Mononuclear cell (primary cell): Measurements from ENCODE around the gene MAT1A. TPM values are rescaled to one million over a fixed set of nuclear protein-coding genes. Genes with fewer than 3 reads are reported as not detected.

Experiments used
- H3K27me3 ChIP-seq: 2 replicates; pipeline ENCODE4 v1.6.0; 2011; ENCODE audit warnings: low read length, control low read depth; ENCODE audit not compliant: insufficient read depth
- H3K4me1 ChIP-seq: 2 replicates; pipeline ENCODE4 v1.5.1; 2011; ENCODE audit warnings: mild to moderate bottlenecking, low read length, control low read depth; ENCODE audit not compliant: insufficient read depth
- H3K4me3 ChIP-seq: 2 replicates; pipeline ENCODE4 v1.5.1; 2011; ENCODE audit warnings: mild to moderate bottlenecking, low read length, moderate library complexity
- H3K9me3 ChIP-seq: 2 replicates; pipeline ENCODE4 v1.5.1; 2011; ENCODE audit warnings: low read depth, mild to moderate bottlenecking, control low read depth, low read length
- total RNA-seq: library from RNA; depleted of rRNA; stranded (reverse); fragments of >200 nt; gene quantifications from one replicate; pipeline ENCODE4 v1.2.3, GENCODE V29; 2012

MAT1A gene
- total RNA-seq, 1 donor = not detected

DNA sequence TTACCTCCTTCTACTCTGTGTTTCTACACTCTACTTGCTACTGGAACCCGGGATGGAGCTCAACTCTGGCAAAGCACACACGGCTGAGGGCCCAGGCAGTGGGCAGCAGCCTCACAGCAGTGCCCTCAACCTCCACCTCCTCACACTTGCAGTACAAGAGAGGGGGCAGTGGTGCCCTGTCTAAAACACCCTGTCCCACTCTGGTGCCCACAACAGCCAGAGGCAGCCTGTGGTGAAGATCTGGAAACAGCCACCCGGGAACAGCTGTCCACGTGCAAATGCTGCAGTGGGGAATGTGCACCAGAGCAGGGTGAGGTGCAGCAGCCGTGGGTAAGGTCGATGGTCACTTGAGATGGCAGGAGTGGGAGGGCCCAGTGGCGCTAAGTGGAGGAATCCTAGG is 13.7 kb downstream of the MAT1A start:
- no peaks in the 10 kb centered on the region for H3K27me3 ChIP-seq
- no peaks in the 10 kb centered on the region for H3K9me3 ChIP-seq
- H3K4me3 ChIP-seq = no peak overlapping the region
- no peaks in the 10 kb centered on the region for H3K4me1 ChIP-seq

DNA sequence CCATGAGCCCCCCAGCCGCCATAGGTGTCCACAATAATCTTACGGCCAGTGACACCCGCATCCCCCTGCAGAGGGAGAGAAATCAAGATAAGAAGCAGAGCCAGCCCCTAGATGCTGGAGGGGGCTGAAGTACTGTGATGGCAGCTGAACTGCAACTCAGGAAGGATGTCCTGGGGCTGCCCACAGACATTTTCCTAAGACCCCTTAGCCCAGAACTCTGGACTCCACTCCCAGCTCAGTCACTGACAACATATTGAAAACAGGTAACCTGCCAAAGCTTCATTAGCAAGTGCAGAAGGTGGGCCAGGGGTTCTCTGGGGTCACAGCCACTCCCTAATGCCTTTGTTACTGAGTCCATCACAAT is 14.3 kb downstream of the MAT1A start:
- Histone ChIP-seq H3K4me1 (no peaks in the 10 kb centered on the region), H3K9me3 (no peaks in the 10 kb centered on the region), H3K4me3 (no peak overlapping the region), H3K27me3 (no peaks in the 10 kb centered on the region)

DNA sequence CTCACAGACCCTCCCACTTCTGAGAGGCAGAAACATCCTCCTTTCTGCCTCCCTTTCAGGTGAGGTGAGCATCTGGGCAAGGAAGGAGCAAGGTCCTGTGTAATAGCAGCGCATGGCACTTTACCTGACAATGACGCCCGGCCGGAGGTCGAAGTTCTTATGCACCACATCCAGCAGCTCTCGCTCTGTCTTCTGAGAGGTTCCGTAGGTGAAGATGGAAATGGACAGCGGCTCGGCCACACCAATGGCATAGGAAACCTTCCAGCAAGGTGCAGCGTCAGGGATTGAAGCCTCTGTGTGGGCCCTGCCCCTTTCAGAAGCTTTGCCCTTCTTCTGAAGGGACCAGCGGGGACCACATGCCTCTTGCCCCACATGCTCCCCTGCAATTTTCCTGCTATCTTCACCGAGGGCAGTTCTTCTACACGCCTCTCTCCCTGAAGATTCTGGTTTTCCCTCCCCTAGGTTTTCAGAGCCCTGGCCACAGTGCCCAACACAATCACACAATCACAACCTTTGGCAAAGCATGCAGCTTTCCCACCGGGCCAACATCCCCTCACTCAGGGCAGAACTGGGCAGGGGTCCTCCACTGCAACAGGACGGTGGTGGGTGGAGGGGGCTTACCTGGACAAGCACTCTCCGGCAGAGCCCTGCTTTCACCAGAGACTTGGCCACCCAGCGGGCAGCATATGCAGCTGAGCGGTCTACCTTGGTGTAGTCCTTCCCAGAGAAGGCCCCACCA is 14.9 kb downstream of the MAT1A start:
- H3K27me3 ChIP-seq = no peaks in the 10 kb centered on the region
- H3K9me3 ChIP-seq = no peaks in the 10 kb centered on the region
- H3K4me3 ChIP-seq = no peak overlapping the region
- H3K4me1 ChIP-seq = no peaks in the 10 kb centered on the region

DNA sequence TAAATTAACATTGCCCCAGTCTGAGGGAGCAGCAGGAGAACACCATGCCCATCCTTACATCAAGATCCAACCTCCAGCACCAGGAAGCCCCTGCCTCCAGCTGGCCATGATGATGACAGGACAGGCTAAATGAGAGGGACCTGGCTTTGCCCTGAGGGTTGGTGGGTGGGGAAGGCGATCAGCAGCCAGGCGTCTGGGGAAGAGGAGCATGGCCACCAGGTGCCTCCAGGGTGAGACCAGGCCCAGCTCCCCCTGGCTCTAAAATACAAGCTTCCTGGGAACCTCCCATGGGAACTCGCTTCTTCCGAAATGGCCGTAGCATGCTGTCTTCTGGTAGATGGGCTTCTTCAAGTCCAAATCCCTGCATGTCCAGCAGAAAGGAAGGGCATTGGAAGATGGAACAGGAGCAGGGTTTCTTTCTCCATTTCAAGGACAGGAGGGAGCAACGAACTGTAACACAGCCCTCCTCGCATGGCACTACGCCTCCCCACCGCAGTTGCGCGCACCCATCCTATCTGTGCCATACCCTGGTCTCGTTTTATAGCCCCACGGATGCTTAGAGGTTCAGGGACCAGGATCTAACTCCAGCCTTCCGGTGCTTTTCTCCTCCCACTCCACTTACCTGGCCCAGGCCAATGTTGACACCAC is 15.8 kb downstream of the MAT1A start:
- Histone ChIP-seq H3K27me3 (no peaks in the 10 kb centered on the region), H3K4me3 (no peak overlapping the region), H3K9me3 (no peaks in the 10 kb centered on the region), H3K4me1 (no peaks in the 10 kb centered on the region)

DNA sequence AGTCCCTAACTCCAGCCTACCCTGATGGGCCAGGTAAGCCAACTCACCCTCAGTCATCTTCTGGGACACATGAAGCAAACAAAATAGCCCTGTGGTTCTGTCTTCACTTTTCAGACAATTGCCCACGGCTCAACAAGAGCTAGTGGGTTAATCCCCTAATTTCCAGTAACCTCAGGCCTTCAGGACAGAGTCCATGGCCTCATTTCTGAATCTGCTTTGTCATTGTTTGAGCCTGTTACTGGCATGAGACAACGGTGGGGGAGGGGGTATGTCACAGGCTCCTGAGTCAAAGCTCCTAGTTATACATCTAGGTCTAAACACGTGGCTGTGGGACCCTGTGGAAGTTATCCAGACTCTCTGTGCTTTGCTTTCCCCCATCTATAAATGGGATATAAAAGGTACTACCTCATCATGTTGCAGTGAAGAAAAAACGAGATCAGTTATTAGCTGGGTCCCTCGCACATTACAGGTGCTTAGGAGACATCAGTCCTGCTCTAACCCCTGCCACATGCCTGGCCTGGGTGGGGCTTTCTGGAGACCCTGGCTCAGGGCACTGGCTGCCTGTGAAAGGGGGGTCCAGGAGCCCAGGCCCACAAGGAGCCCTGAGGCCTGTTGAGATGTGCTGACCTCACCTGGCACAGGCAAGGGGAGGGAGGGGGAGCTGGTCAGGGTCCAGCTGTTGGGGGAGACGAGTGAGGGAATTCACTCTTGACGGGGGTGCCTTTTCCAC is 16.5 kb downstream of the MAT1A start:
- no peaks in the 10 kb centered on the region for H3K27me3 ChIP-seq

DNA sequence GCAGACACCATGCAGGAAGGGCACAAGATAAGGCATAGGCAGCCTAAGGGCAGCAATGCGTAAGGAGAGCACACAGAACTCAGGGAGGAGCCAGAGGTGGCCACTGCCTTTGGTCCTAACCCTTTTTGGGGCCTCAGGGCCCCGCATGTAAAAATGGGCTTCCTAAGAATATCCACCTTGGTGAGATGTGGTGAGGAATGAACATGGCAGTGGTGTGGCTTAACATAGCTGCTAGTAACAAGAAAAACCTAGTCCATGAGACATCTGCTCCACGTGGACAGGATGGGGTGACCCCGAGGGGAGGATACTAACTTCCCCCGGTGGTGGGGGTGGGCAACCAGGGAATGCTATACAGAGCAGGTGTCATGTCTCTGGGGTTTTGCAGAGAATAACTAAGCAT is 18.0 kb downstream of the MAT1A start:
- Histone ChIP-seq H3K27me3 (no peaks in the 10 kb centered on the region), H3K9me3 (no peaks in the 10 kb centered on the region), H3K4me3 (no peak overlapping the region), H3K4me1 (no peaks in the 10 kb centered on the region)

More for the DNA sequence above, 16.5 kb downstream of the MAT1A start:
- no peaks in the 10 kb centered on the region for H3K4me1 ChIP-seq
- no peaks in the 10 kb centered on the region for H3K9me3 ChIP-seq
- no peak overlapping the region for H3K4me3 ChIP-seq

DNA sequence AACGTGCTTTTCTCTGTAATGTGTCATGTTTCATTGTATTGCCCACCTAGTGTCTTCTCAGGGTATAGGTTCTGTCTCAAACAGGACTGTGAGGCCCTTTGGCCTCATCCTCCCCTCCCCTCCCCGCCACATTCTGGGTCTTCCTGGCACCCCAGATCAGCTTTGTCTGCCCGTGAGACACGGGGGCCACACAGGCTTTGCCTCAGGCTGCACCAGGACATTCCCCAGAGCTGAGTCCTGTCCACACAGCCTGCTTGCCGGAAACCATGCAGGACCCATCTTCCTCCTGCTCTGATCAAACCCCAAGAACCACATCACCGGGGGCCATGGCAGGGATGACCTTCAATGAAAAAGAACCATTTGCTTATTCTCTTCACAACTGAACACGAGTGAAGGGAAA is 18.6 kb downstream of the MAT1A start:
- Histone ChIP-seq H3K4me3 (no peak overlapping the region), H3K4me1 (no peaks in the 10 kb centered on the region), H3K9me3 (no peaks in the 10 kb centered on the region), H3K27me3 (no peaks in the 10 kb centered on the region)

DNA sequence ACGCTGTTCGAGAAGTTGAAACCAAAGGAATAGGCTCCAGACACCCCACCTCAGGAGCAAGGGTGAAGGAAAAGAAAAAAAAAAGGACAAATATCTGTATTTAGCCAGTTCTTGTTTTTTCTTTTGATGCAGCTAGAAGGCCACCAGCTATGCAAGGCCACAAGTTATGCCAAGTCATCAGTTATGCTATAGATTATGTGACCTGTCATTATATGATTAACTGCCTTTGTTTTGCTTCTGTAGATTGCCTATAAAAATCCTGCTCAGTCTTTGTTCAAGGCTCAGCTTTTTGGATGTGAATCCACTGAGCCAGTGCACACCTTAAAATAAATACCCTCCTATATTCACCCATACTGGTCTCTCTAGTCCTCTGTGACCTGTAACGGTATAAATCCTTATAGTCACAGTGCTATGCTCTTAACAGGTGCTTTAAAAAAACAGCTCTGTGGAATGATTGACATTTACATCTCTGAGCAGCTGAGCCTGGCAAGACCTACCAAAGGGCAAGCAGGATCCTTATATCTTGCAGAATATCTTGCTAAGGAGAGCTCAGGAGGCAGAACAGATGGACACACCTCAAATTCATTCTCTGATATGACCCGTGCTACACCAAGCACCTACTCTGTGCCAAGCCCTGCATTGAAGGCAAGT is 20.4 kb downstream of the MAT1A start:
- H3K4me3 ChIP-seq = no peak overlapping the region
- no peaks in the 10 kb centered on the region for H3K27me3 ChIP-seq
- H3K9me3 ChIP-seq = no peaks in the 10 kb centered on the region
- no peaks in the 10 kb centered on the region for H3K4me1 ChIP-seq

DNA sequence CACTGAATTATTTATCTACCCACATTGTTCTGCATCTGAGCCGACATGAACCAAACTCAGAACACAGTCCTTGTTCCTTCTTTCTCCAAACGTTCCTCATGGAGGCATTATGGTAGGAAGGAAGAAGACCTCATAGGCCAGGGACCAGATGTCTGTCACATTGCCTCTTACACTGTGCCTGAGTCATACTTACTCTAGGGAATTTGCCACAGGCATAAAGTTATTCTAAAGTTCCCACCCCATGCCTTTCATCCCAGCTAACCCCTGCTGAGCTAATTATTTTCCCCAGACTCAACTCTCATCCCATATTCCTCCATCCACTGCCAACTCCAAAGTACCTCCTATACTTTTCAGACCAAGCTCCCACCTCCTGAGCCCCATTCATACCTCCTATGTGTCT is 21.2 kb downstream of the MAT1A start:
- no peaks in the 10 kb centered on the region for H3K4me1 ChIP-seq
- H3K27me3 ChIP-seq = no peaks in the 10 kb centered on the region
- no peak overlapping the region for H3K4me3 ChIP-seq
- no peaks in the 10 kb centered on the region for H3K9me3 ChIP-seq

DNA sequence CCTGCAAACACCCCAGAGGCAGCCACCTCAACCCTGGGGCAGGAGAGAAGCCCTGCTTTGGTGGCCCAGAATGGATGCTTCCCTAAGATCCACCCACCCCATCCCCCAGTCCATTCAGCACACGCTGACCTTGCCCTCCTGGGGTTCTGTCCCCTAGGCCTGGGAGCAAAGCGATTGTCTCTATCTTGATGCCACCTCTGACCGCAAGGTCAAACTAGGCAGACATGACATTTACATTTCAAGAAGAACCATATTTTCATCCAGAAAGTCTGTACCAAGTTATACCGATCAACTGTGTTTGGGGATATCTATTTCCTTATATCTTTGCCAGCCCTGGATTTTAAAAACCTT is 23.0 kb downstream of the MAT1A start:
- Histone ChIP-seq H3K27me3 (no peaks in the 10 kb centered on the region), H3K4me3 (no peak overlapping the region), H3K4me1 (no peaks in the 10 kb centered on the region), H3K9me3 (no peaks in the 10 kb centered on the region)

DNA sequence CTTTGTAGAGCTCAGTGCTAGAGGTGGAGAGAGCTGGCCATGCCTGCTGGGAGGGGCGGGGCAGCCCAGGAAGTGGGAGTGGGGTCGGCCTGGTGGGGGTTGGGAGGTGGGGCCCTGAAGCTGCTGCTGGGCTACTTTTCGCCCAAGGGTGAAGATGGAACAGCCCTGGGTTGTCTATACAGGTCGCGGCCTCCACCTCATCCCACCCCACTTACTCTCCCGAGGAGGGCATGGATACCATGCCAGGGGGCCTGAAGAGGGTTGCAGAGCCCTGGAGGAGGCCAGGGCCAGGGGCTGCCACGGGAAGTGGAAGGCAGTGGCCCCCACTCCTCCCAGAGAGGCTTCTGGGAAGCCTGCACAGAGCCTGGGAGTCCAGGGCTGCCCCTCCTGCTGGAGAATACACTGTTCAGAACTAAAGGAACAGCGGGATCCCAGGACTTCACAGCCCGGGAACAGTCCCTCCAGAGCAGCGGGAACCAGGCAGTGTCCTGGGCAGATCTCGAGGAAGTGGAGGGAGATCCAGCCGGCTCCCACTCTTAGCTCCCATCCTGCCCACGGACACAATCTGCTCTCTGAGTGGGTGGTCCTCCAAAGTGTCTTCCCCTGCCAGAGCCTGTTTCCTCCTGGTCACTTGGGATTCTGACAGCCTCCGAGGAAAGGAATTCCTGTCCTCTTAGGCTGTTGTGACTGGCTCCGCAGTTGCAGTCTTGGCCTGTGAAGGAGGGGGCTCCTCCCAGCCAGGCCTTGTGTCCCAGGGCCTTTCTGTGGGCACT is 23.5 kb downstream of the MAT1A start:
- Histone ChIP-seq H3K9me3 (no peaks in the 10 kb centered on the region), H3K4me1 (no peaks in the 10 kb centered on the region), H3K4me3 (no peak overlapping the region), H3K27me3 (no peaks in the 10 kb centered on the region)

DNA sequence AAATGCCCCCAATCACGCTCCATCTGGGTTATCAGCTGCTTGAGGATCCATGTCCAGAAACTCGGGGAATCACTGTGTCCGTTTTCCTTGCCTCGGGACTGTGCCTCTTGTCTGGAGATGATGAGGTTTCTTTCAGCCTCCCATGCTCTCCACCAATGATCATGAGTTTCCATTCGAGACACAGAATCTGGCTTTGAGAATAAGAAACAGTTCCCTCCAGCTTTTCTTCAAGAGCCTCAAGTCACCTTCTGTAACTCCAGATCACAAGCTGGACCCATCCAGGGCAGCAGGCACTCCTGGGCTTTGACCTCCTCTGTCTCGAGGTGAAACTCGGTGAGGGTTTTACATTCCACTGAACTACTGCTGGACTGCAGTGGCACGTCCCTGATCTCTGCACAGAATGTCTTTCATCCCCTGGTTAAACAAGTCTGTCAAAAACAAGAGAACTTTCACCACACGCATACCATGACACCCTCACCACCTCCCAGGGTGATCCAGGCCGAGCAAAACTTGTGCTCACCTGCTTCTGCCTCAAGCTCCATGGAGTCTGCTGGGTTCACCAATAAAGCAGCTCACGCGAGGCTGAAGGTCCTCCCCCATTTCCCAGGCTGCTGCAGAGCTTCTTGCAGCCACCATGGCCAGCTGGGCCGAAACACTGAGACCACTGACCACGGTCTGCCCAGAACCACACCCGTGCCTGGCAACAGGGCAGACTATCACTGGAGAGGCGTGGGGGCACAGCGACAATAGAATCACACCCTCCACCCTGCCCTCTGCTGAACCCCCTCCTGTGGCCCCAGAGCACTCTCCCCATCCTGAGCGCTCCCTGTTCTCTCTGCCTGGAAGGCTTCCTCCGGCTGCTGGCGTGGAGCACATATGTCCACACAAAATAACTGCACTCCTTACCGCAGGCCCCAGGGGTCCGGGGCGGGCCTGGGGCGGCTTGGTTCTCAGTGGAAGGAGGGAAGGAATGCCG is 25.1 kb downstream of the MAT1A start:
- no peaks in the 10 kb centered on the region for H3K27me3 ChIP-seq
- H3K9me3 ChIP-seq = no peaks in the 10 kb centered on the region
- peaks cover 3% of the 10 kb centered on the region for H3K4me1 ChIP-seq
- no peak overlapping the region for H3K4me3 ChIP-seq

DNA sequence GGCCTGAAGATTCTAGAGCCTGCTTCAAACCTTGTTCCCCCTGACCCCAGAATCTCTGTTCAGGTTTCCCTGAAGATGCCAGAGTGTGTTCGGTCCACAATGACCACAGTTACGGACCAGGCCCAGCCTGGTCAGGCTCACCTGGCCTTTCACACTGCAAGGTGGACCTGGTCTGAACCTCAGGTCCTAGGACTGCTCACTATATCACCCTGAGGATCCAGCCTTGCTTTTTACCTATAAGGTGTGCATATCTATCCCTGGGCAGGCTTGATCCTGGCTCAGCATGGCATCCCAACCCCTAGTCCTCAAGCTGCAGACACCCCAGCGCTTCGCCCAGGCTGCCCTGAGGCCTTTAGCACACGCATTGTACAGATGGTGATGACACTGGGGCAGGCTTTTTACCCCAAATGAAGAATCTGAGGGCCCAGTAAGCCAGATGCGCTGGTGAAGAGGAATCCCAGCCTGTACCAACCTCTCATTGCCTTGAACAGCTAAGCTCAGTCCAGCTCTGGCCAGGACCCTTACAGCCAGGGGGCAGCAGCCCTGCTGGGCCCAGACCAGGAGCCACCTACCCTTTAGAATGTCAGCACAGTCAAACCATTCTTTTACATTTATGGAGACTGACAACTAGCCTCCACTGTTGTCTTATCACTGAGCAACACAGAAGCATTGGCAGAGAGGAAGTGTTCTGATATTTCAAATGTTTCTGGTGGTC is 28.0 kb downstream of the MAT1A start:
- Histone ChIP-seq H3K9me3 (no peaks in the 10 kb centered on the region), H3K4me1 (peaks cover 3% of the 10 kb centered on the region), H3K4me3 (no peak overlapping the region), H3K27me3 (no peaks in the 10 kb centered on the region)
